HepG2 (cell line): ENCODE data around the gene VAMP8. TPM values are rescaled to one million over a fixed set of nuclear protein-coding genes. Genes with fewer than 3 reads are reported as not detected.

Experiments used
- BORCS8-MEF2B ChIP-seq: sonication (generic); formaldehyde crosslinking; IDR thresholded peaks from 2 replicates; pipeline ENCODE4 v1.8.0; 2022; ENCODE audit warnings: mild to moderate bottlenecking, missing genetic modification reagents
- DMAP1 ChIP-seq: IDR thresholded peaks from 2 replicates; pipeline ENCODE4 v1.6.1; 2016
- DMTF1 ChIP-seq: sonication (generic); formaldehyde crosslinking; IDR thresholded peaks from 2 replicates; pipeline ENCODE4 v1.4.0; 2020; ENCODE audit warnings: mild to moderate bottlenecking, missing genetic modification reagents
- HMGA1 ChIP-seq: sonication (generic); formaldehyde crosslinking; conservative IDR thresholded peaks from 2 replicates; pipeline ENCODE4 v1.4.0; 2020; ENCODE audit warnings: missing genetic modification reagents
- ISL2 ChIP-seq: sonication (generic); formaldehyde crosslinking; IDR thresholded peaks from 2 replicates; pipeline ENCODE4 v1.5.0; 2020; ENCODE audit warnings: missing genetic modification reagents
- KLF16 ChIP-seq, 2 experiments: sonication (generic) in 1 of 2; formaldehyde crosslinking in 1 of 2; IDR thresholded peaks; 2 replicates each; pipeline versions ENCODE4 v1.6.1 to v1.8.0; 2016 to 2023; ENCODE audit warnings: missing genetic modification reagents in 2 of 2, missing compliant biosample characterization in 1 of 2
- MAX ChIP-seq: IDR thresholded peaks from 2 replicates; pipeline ENCODE4 v1.6.1; 2012; ENCODE audit warnings: inconsistent platforms
- MED1 ChIP-seq: sonication (generic); formaldehyde crosslinking; IDR thresholded peaks from 2 replicates; pipeline ENCODE4 v1.4.0; 2020; ENCODE audit warnings: missing genetic modification reagents
- NAIF1 ChIP-seq: sonication (generic); formaldehyde crosslinking; IDR thresholded peaks from 2 replicates; pipeline ENCODE4 v1.5.0; 2020; ENCODE audit warnings: mild to moderate bottlenecking, missing genetic modification reagents, borderline replicate concordance
- NFE2L2 ChIP-seq: fragments of 150-350 bp; IDR thresholded peaks from 2 replicates; pipeline ENCODE4 v1.6.1; 2014; ENCODE audit warnings: low read length
- REST ChIP-seq, 2 experiments: IDR thresholded peaks; 2 replicates each; pipeline ENCODE4 v1.6.1; 2011 to 2012; ENCODE audit warnings: low read length in 2 of 2, borderline replicate concordance in 1 of 2, low read depth in 1 of 2, mild to moderate bottlenecking in 1 of 2, moderate library complexity in 1 of 2
- SIN3B ChIP-seq: fragments of 150-350 bp; IDR thresholded peaks from 2 replicates; pipeline ENCODE4 v1.6.1; 2014; ENCODE audit warnings: low read length
- SMAD9 ChIP-seq: sonication (generic); formaldehyde crosslinking; IDR thresholded peaks from 2 replicates; pipeline ENCODE4 v1.5.1; 2020; ENCODE audit warnings: mild to moderate bottlenecking, missing genetic modification reagents
- SRSF1 ChIP-seq: fragments of 200-400 bp; formaldehyde crosslinking; optimal IDR thresholded peaks from 2 replicates; pipeline ENCODE3; 2017; ENCODE audit warnings: mild to moderate bottlenecking, low read depth, low read length, moderate library complexity
- THAP8 ChIP-seq: sonication (generic); formaldehyde crosslinking; IDR thresholded peaks from 2 replicates; pipeline ENCODE4 v1.5.1; 2020; ENCODE audit warnings: missing genetic modification reagents, mild to moderate bottlenecking, borderline replicate concordance
- ZBTB46 ChIP-seq: sonication (generic); formaldehyde crosslinking; IDR thresholded peaks from 2 replicates; pipeline ENCODE4 v1.4.0; 2020; ENCODE audit warnings: mild to moderate bottlenecking, missing genetic modification reagents, borderline replicate concordance
- ZNF296 ChIP-seq: sonication (generic); formaldehyde crosslinking; conservative IDR thresholded peaks from 2 replicates; pipeline ENCODE4 v1.5.0; 2020; ENCODE audit warnings: mild to moderate bottlenecking, missing genetic modification reagents
- ZNF367 ChIP-seq: sonication (generic); formaldehyde crosslinking; IDR thresholded peaks from 2 replicates; pipeline ENCODE4 v1.4.0; 2020; ENCODE audit warnings: missing genetic modification reagents, borderline replicate concordance
- ZNF446 ChIP-seq: sonication (generic); formaldehyde crosslinking; IDR thresholded peaks from 2 replicates; pipeline ENCODE4 v1.5.0; 2020; ENCODE audit warnings: mild to moderate bottlenecking, missing genetic modification reagents
- ZNF883 ChIP-seq: sonication (generic); formaldehyde crosslinking; IDR thresholded peaks from 2 replicates; pipeline ENCODE4 v1.5.1; 2020; ENCODE audit warnings: mild to moderate bottlenecking, missing genetic modification reagents; ENCODE audit errors: not compliant biosample characterization
- ZSCAN22 ChIP-seq: sonication (generic); formaldehyde crosslinking; IDR thresholded peaks from 2 replicates; pipeline ENCODE4 v1.4.0; 2020; ENCODE audit warnings: mild to moderate bottlenecking, missing genetic modification reagents
- polyA plus RNA-seq, 8 experiments: library from polyadenylated mRNA; depleted of rRNA in 3 of 8; stranded (reverse) in 7 of 8; unstranded in 1 of 8; fragments of >200 nt; fragmentation: Illumina TruSeq in 4 of 8; extraction: Trizol in 4 of 8; gene quantifications; 2 replicates each; pipeline versions ENCODE4 v1.2.1 to v1.2.3, GENCODE V29; 2011 to 2016; ENCODE audit warnings: low read depth in 4 of 8, missing spikeins in 1 of 8, mixed read lengths in 1 of 8; ENCODE audit not compliant: insufficient read depth in 1 of 8
- total RNA-seq, 5 experiments: library from RNA; depleted of rRNA; stranded (reverse); fragments of >200 nt; fragmentation: Illumina TruSeq; extraction: Trizol; gene quantifications; 2 replicates each; pipeline ENCODE4 v1.2.3, GENCODE V29; 2016; ENCODE audit warnings: low read depth in 1 of 5

Gene VAMP8
- total and polyA plus RNA-seq, 2 of the 13 experiments (the other 11 are each of a cell fraction or from before 2014, with no cell fraction given) = 83.3 to 157 TPM

GRCh38 chr2:85595301-85596025 lies 18.1 kb downstream of the VAMP8 start, which contains the start of gene RNF181 (continued):
- TF ChIP-seq DMTF1 (CRISPR knock-in tag) (no peak), HMGA1 (CRISPR knock-in tag) (no peak), SMAD9 (0 out of 2 replicates have a peak, but pooled peaks have one; percentile 37), KLF16 (CRISPR knock-in tag; IDR thresholded peaks at IDR 0.05) (peak in 1 of 2 experiments; percentile 46; a peak in 1 of 4 replicates), SRSF1 (no peak), DMAP1 (CRISPR knock-in tag) (peak; percentile 40), ZNF296 (CRISPR knock-in tag) (peak; percentile 84; the same call in 1 of the 2 replicates), REST (IDR thresholded peaks at IDR 0.05; ENCODE audit: borderline replicate concordance in 1 of 2, low read depth in 1 of 2, low read length in 2 of 2) (peak in 1 of 2 experiments; percentile 62; a peak in 1 of 4 replicates), ZNF446 (CRISPR knock-in tag) (peak; percentile 66; the same call in 1 of the 2 replicates), ZNF883 (no peak), MED1 (CRISPR knock-in tag) (peak; percentile 76), THAP8 (no peak; the same call in 1 of the 2 replicates), ZSCAN22 (CRISPR knock-in tag) (no peak; the same call in 1 of the 2 replicates), NAIF1 (CRISPR knock-in tag) (0 out of 2 replicates have a peak, but pooled peaks have one; percentile 61), SIN3B (peak; percentile 33), MAX (peak; percentile 69; the same call in 1 of the 2 replicates), NFE2L2 (no peak), BORCS8-MEF2B (CRISPR knock-in tag) (peak; percentile 77), ZBTB46 (no peak), ZNF367 (0 out of 2 replicates have a peak, but pooled peaks have one; percentile 23), ISL2 (CRISPR knock-in tag) (peak; percentile 59; the same call in 1 of the 2 replicates)
